HG03175 (cell line): ENCODE measurements around the gene SLC7A9.

ENCODE experiments used
- ATAC-seq: cut with Tn5 transposase; IDR thresholded peaks from one replicate; pipeline ENCODE4 v1.9.1; 2021; ENCODE audit warnings: mild to moderate bottlenecking, moderate library complexity; ENCODE audit not compliant: unreplicated experiment

SLC7A9 gene

DNA sequence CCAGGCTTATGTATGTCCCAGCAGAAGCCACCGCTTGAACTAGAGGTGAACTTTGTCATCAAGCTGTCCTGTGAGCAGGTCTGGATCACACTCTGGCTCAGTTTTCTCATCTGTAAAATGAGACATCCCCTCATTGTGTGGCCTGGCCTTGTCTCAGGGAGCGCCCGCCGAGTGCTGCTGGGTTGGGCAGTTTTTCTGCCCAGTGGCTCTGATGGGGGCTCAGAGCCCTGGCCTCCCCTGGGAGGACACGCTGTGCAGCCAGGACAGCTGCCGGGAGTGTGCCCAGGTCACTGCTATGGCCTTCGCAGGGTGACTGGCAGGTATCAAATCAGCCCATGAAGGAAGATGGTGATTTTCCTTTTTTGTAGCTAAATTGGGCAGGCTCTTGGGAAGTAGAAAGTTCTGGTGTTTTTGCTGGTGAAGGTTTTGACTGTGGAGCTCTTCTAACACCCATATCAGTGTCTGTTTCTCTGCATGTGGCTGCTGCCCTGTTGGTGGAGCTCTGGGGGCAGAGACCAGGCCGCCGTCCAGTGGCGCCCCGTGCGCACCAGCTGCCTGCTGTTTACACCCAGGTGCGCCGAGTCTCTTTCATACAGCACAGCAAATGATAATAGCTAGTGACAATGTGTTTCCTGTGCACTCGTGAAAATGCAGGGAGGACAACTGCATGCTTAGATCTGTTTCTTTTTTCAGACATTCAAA lies 40.8 kb downstream of the SLC7A9 start:
- no peak for ATAC-seq

DNA sequence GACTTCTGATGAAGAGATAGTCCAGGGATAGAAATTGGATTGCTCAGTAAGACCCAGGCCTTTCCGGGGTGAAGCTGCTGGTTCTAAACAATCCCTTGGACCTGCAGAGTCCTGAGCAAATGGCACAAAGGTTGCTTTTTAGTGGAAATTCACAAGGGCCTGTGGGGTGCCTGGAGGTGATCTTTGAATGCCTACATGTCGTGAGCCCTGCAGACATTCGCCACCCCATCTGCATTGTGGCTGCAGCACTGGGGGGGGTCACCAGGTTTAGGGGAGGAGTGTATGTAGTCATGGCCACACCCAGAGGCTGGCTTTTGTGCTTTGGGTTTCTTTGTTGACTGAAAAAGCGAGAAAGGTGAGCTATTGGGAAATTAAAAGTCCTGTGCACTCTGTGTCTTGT lies 41.4 kb downstream of the SLC7A9 start:
- no peak for ATAC-seq

GRCh38 chr19:32824916-32825608 lies 44.5 kb downstream of the SLC7A9 start:
- no peak for ATAC-seq

DNA sequence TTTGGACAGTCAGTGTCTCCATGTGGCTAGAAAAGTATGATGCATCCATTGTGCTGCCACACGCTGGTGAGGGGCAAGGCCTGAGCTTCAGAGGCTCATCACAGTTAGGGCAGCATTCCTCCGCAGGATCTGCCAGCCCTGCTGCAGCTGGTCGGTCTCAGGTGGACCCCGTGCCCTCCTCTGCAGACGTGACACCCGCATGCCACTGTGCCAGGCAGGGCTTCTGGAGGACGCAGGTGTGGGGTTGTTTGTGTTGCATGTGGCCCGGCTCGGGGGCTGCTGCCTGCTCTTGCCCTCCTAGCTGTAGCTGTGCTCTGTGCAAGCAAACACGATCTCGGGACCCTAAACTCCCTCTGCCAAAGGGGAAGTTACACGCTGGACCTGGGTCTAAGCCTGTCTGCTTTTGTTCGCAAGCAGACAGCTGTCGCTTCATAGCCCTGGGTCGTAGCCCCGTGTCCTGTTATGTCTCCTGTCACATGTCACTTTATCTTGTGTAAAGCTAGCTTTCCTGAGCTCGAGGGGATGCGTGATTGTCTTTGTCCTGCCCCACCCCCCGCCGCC lies 45.3 kb downstream of the SLC7A9 start:
- no peak for ATAC-seq

DNA sequence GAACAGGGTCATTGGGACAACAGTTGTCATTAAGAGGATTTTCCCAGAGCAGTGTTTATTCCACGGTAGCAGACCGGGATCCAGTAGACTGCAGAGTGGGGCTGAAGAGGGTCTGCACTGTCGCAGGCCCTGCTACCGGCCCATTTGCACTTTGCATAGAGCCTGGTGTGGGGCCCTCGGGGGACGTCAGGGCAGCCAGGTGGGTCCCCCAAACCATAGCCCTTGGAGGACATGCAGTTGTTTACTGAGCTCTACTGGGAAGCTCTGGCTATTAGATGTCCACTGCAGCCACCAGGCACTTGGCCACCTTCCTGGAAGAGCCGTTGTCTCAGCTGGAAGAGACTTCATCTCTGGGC lies 45.8 kb downstream of the SLC7A9 start:
- ATAC-seq, result no peak

- no peak for ATAC-seq
Observed at GRCh38 chr19:32822916-32823746, 46.4 kb downstream of the SLC7A9 start.

DNA sequence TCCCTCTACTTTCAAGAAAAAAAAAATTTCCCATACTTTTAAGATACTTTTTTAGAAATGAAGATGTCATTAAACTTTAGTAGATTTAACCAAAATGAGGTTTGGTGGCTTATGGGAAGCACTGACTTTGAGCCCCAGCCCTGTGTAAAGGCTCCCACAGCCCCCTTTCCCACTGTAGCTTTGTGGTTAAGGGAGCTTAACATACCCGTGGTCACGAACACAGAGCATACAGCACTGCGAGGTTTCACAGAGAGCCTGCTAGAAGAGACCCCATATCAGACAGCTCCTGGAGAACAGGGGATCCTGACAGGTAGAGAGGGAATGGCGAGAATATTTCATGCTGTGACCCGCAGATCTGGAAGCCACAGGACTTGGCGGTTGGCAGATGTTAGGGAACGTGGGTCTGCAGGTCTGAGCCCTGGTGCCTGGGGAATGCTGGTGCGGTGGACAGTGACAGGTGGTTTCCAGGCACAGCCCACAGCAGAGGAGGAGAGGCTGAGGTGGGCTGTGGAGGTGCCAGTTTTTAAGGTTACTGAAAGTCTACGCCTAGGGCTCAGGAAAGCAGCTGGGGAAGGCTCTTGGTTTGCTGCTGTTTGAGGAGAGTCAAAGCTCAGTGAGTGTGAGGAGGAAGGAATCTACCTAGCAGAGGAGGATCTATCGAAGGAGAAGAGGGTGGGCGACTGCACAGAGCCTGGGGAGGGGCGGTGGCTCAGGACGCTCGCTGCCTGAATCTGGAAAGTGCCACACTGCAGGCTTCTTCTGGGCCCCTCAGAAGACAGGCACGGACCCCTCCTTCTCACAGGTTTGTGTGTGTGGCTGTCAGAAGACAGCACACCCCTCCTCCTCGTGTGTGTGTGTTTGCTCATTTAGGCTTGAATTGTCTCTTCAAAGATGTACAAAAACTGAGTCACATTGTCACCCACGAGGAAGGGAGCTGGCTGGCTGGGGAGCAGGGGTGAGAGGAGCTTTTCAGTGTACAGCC lies 49.9 kb downstream of the SLC7A9 start:
- ATAC-seq, result no peak

GRCh38 chr19:32818536-32818935 lies 51.0 kb downstream of the SLC7A9 start:
- ATAC-seq, result no peak

DNA sequence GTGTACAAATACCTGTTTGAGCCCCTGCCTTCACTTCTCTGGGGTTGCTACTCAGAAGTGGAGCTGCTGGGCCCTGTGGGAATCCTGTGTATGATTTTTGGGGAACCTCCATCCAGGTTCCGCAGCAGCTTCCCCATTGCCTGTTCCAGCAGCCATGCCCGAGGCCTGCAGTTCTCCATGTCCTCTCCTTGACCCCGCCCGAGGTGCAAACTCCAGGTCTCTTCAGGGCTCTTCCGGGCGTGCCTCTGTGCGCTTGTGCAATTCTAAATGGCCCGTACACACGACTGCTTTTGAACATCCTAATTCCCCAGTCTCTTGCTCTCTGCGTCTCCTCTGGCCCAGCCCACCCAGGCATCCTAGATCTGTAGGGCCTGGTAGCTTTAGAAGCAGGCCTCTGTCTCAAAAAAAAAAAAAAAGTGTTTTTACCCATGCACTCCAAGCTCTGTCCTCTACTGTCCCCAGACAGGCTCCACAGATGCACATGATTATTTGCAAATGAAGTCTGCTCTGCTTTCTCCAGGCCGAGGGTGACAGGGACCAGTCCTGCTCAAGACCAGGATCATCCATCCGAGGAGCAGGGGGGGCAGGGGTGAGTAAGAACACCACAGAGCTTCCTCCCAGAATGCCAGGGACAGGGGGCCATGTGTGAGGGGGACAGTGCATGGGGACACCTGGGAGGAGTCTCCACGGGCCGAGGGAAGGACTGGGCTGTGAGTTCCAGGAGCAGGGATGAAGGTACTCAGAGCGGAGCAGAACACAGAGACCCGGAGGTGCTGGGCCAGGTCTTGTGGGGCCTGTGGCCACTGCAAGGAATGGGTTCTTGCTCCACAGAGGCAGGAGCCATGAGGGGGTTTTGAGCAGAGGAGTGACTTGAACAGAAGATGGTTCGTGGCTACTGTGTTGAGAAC lies 51.7 kb downstream of the SLC7A9 start:
- ATAC-seq, result no peak

DNA sequence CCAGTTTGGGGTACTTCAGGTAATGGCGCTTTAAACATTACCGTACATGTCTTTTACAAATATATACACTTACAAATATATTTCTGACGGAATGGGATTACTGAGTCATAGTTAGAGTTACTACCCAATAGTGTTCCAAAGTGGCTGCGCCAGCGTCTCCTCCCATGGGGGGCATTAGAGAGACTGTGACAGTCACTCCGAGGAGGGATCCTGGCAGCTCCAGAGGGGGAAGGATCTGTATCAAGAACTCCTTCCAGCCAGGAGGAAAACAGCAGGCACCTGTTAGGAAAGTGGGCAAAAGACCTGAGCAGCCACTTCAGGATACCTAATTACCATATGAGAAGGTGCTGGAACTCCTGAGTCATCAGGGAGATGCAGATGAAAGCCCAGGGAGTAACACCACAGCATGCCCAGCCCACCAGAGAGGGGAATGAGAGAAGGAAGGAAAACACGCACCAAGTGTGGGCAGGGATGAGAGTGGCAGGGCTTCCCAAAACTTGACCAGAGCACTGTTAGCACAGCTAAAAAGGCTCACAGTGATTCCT lies 52.9 kb downstream of the SLC7A9 start:
- ATAC-seq, result no peak

GRCh38 chr19:32814624-32815023 lies 54.9 kb downstream of the SLC7A9 start:
- no peak for ATAC-seq

- ATAC-seq, result no peak
Observed at GRCh38 chr19:32813862-32814425, 55.6 kb downstream of the SLC7A9 start.

GRCh38 chr19:32812571-32812970 lies 57.0 kb downstream of the SLC7A9 start:
- no peak for ATAC-seq

DNA sequence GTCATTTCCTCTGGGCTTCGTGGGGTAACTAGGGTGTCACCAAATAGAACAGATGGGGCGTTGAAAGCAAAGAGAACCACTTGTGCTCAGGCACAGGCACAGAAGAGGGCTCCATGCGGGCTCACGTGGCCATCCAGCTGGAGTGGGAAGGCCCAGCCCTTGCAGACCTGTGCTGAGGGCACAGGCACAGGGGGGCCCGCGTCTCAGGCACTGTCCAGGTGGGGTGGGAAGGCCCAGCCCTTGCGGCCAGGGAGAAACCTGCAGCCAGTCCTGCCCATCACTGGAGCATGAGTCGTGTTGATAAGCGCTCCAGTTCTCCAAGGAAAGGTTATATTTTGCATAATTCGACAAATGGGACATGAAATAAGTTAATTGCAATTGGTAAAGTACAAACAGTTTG lies 57.5 kb downstream of the SLC7A9 start:
- no peak for ATAC-seq

DNA sequence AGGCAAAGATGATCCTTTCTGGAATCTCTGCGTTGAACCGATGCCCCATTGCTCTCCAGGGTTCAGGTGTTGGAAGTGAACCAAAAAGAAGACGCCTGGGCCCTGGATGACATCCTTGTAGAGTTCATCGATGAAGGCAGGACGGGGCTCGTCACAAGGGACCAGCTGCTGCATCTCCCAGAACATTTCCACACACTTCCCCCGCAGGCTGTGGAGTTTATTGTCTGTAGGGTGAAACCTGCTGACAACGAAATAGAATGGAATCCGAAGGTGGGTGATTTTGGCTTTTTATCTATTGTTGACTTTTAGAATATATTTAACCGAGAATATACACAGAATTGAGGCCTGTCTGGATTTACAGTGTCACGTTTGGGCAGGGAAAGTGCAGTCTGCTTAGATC lies 58.4 kb downstream of the SLC7A9 start:
- no peak for ATAC-seq

DNA sequence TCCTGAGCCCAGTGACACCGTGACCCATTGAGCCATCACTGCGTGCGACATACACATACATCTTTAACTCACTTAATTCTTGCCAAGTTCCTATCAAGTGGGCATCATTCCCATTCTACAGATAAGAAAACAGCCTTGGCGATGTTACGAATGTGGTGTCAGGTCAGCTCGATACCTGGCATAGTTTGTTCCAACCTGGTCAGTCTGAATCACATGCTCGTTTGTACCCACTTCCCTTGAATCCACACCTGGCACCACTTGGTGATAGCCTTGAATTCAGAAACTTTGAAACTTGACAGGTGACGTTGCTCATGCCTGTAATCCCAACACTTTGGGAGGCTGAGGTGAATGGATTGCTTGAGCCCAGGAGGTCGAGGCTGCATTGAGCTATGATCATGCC lies 59.1 kb downstream of the SLC7A9 start:
- no peak for ATAC-seq

DNA sequence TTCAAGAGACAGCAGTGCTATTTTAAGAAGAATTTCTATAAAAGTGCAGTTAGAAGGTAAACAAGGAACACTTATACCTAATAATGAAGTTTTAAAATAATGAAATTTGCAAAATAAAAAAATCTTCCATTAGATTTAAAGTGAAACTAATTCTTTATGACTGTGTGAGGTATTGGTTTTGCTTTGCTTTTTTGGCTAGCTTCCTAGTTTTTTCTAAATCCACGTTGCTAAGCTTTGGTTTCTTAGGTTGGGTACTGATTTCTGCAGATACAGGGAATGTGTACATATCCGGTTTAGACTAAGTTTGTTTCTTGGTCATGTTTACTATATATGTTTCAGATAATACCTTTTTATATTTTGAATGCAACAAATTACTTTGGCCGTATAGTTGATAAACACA lies 59.8 kb downstream of the SLC7A9 start:
- ATAC-seq, result no peak

DNA sequence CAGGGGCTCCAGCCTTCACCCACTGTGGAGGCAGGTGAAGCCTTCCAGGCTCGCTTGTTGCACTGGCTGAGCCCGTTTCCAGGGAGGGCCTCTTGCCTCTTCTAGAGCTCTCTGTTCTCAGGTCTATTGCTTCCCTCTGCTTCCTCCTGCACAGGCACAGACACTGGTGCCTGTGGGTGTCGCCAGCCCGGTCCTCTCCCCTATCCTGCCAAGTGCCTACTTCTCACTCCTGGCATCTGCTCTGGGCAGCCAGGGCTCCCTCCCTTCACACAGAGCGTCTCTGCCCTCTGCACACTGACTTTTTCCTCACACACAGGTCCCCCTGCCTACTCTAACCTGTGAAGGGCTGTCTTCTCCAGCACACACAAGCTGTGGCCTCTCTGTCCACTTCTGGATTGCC lies 60.3 kb downstream of the SLC7A9 start:
- no peak for ATAC-seq

DNA sequence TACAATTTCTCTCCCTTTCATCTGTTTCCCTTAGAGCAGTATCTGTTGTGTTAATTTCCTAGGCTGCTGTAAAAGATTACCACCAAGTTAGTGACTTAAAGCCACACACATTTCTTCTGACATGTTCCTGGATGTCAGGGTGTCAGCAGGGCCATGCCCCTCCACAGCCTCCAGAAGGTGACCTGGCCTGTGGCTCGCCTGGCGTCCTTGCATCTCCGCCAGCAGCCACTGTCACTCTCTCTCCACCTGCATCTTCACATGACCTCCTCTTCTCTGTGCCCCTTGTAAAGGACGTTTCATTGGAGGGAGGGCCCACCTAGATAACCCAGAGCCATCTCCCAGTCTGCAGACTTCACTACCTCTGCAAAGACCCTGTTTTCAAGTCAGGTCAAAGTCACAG lies 61.3 kb downstream of the SLC7A9 start:
- ATAC-seq, result no peak
